Medulla oblongata (tissue), 1 donor: ENCODE data around the gene GPD1.
"Not testable (repeated sequence)": the region's sequence is repeated elsewhere in the genome, so short reads cannot be mapped to it uniquely, and the experiment has no call there.

Experiments used
- DNase-seq: peaks from one replicate; pipeline ENCODE4 v3.0.0-alpha.2; 2015; ENCODE audit errors: extremely low spot score

Gene GPD1

GRCh38 chr12:50123203-50123602, 19.4 kb downstream of the GPD1 start:
- no peak for DNase-seq

GRCh38 chr12:50127546-50127945, 23.7 kb downstream of the GPD1 start:
- DNase-seq, result no peak

- DNase-seq, result no peak
Observed at GRCh38 chr12:50129290-50129689, 25.5 kb downstream of the GPD1 start.

- DNase-seq, result peak; percentile 45
Observed at GRCh38 chr12:50132505-50133135, 28.8 kb downstream of the GPD1 start.

- no peak for DNase-seq
Observed at GRCh38 chr12:50142993-50143392, 39.2 kb downstream of the GPD1 start.

GRCh38 chr12:50145439-50145838, 41.6 kb downstream of the GPD1 start:
- no peak for DNase-seq

GRCh38 chr12:50147281-50147680, 43.5 kb downstream of the GPD1 start:
- no peak for DNase-seq

GRCh38 chr12:50148011-50148410, 44.2 kb downstream of the GPD1 start:
- not testable (repeated sequence) for DNase-seq

GRCh38 chr12:50149311-50149710, 45.5 kb downstream of the GPD1 start:
- no peak for DNase-seq

- no peak for DNase-seq
Observed at GRCh38 chr12:50151047-50151687, 47.4 kb downstream of the GPD1 start.

- not testable (repeated sequence) for DNase-seq
Observed at GRCh38 chr12:50154947-50155346, 51.1 kb downstream of the GPD1 start.

- DNase-seq, result no peak
Observed at GRCh38 chr12:50156641-50157040, 52.8 kb downstream of the GPD1 start.

GRCh38 chr12:50157259-50157658, 53.5 kb downstream of the GPD1 start:
- DNase-seq, result no peak

- no peak for DNase-seq
Observed at GRCh38 chr12:50160643-50161042, 56.8 kb downstream of the GPD1 start.
